ENCODE measurements around the gene TECPR2. TPM values are rescaled to one million over a fixed set of nuclear protein-coding genes. Genes with fewer than 3 reads are reported as not detected.

The TECPR2 gene, protein sequence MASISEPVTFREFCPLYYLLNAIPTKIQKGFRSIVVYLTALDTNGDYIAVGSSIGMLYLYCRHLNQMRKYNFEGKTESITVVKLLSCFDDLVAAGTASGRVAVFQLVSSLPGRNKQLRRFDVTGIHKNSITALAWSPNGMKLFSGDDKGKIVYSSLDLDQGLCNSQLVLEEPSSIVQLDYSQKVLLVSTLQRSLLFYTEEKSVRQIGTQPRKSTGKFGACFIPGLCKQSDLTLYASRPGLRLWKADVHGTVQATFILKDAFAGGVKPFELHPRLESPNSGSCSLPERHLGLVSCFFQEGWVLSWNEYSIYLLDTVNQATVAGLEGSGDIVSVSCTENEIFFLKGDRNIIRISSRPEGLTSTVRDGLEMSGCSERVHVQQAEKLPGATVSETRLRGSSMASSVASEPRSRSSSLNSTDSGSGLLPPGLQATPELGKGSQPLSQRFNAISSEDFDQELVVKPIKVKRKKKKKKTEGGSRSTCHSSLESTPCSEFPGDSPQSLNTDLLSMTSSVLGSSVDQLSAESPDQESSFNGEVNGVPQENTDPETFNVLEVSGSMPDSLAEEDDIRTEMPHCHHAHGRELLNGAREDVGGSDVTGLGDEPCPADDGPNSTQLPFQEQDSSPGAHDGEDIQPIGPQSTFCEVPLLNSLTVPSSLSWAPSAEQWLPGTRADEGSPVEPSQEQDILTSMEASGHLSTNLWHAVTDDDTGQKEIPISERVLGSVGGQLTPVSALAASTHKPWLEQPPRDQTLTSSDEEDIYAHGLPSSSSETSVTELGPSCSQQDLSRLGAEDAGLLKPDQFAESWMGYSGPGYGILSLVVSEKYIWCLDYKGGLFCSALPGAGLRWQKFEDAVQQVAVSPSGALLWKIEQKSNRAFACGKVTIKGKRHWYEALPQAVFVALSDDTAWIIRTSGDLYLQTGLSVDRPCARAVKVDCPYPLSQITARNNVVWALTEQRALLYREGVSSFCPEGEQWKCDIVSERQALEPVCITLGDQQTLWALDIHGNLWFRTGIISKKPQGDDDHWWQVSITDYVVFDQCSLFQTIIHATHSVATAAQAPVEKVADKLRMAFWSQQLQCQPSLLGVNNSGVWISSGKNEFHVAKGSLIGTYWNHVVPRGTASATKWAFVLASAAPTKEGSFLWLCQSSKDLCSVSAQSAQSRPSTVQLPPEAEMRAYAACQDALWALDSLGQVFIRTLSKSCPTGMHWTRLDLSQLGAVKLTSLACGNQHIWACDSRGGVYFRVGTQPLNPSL (N-terminal part only)
- 19.4 TPM for total RNA-seq
- long read RNA-seq, partial matches to known transcripts, result 10 of 10 reads
- long read RNA-seq, other reads (novel, unspliced or antisense), result 0 of 10 reads

DNA sequence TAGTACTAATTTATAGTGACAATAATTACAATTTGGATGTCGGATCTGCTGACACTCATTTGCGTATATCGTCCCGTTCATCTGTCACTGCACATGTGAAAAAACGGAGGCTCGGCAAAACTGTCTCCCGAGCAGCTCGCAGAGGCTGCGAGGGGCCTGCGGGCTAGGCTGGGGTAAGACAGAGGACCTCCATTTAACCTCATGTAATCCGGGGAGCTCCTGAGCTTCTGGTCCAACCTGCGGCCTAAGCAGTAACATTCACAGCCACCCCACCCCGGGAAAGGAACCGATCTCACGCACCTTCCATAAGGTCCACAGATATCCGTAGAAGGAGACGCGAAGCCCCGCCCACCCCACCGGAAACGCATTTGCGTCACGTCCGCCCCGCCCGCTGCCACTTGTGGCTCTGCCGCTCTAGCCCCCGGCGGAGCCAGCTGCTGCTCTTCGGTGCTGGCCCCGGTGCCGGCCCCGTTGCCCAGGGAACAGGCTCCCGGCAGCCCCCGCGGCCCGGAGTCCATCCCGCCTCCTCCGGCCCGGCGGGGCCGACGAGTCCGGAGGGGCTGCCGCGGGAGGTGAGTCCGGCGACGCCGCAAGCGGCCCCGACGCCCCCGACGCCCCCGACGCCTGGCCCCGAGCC is at the start of gene TECPR2, which contains the start of gene CINP:
TSS of gene TECPR2 (plus strand) at position 397 of the 637 bp plus-strand sequence. CDS start 13,781 bp downstream, outside the sequence.
TSS of gene CINP (minus strand) at position 346 of the 637 bp plus-strand sequence. CDS start at position 307, 39 bp downstream.
- intact Hi-C loops (cut with DNase I), result loop anchor here (2.0 to 10.0 kb wide), 2 partner anchors 46 to 232 kb away; partner anchors contain the start of gene RCOR1
- DNase-seq (ENCODE audit: missing footprints), result peak; percentile 98
- peak; percentile 99 for ATAC-seq

DNA sequence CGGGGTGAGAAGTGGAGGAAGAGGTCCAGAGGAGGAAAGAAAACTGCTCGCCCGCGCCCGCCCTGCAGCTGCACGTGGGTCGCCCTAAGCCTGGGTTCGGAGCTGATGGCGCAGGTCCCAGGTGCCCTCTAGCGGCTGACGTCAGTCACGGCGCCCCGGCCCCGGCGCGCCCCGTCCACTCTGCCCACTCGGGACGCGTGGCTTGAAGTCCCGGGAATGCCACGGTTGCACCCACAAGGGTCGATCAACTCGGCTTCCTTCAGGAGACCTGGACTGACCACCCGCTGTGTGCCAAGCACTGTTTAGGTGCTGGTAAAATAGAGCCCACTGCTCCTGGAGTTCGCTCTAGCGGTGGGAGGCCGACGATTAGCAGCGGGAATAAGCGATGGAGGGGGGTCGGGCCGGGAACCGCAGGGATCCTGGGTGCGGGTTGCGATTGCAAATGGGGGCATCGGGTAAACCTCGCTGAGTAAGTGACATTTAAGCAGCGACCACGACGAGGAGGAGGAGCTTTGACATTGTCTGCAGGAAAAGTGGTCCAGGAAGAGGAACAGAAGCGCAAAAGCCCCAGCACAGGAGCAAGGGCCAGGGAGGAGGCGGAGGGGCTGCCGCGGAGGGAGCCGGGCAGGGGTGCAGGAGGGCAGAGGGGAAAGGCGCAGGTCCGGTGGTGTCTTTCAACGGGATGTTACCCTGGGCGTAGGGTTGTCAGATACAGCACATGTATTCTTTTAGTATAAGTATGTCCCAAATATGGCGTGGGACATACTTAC is 48.3 kb upstream of the TECPR2 start:
- peak; percentile 74 for ATAC-seq
- intact Hi-C loops (cut with DNase I), result loop anchor here (1.0 to 10.0 kb wide), 7 partner anchors 79 to 610 kb away; partner anchors contain the start of genes ANKRD9, DYNC1H1 and PPP2R5C

DNA sequence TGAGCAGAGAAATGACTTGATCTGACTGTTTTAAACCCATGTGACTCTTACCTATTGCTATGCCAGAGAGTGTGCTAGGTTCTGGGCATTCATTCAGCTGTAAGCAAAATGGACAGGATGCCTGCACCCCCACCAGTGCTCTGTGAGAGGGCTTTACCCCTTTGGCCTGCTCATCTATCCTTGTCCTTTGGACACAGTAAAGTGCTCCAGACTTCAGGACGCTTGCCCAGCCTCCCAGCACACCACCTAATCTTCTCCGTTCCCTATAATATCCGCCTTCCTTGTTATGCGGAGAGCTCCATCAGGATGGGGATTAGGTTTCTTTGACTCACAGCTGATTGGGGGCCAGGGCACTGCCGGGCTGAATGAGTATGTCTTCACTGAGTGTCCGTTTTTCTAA is 47.6 kb upstream of the TECPR2 start:
- intact Hi-C loops (cut with DNase I), result loop anchor here (5.0 to 10.0 kb wide), 6 partner anchors 98 to 610 kb away; partner anchors contain the start of genes ANKRD9, DYNC1H1 and PPP2R5C
- ATAC-seq, result no peak

More for the DNA sequence above, 48.3 kb upstream of the TECPR2 start:
- DNase-seq (ENCODE audit: missing footprints), result peak; percentile 95

DNA sequence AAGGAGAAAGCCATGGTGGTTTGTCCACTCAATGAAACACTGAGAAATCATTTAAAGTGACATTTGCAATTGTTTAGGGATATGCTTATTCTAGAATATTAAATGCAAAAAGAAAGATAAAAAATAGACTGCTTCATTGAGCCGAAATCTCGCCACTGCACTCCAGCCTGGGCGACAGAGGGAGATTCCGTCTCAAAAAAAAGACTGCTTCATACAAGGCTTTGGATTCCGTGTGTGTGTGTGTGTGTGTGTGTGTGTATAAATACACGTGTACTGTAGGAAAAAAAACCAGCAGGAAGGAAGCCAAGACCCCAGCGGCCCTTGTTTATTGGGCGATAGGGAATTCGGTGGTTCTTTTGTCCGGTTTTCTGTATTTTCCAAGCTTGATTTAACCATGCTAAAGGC is 46.4 kb upstream of the TECPR2 start:
- ATAC-seq (no peak), DNase-seq (ENCODE audit: missing footprints) (no peak)
- intact Hi-C loops (cut with DNase I), result loop anchor here (5.0 to 10.0 kb wide), 6 partner anchors 99 to 612 kb away; partner anchors contain the start of genes ANKRD9, DYNC1H1 and PPP2R5C

More for the DNA sequence above, 47.6 kb upstream of the TECPR2 start:
- DNase-seq (ENCODE audit: missing footprints), result no peak

DNA sequence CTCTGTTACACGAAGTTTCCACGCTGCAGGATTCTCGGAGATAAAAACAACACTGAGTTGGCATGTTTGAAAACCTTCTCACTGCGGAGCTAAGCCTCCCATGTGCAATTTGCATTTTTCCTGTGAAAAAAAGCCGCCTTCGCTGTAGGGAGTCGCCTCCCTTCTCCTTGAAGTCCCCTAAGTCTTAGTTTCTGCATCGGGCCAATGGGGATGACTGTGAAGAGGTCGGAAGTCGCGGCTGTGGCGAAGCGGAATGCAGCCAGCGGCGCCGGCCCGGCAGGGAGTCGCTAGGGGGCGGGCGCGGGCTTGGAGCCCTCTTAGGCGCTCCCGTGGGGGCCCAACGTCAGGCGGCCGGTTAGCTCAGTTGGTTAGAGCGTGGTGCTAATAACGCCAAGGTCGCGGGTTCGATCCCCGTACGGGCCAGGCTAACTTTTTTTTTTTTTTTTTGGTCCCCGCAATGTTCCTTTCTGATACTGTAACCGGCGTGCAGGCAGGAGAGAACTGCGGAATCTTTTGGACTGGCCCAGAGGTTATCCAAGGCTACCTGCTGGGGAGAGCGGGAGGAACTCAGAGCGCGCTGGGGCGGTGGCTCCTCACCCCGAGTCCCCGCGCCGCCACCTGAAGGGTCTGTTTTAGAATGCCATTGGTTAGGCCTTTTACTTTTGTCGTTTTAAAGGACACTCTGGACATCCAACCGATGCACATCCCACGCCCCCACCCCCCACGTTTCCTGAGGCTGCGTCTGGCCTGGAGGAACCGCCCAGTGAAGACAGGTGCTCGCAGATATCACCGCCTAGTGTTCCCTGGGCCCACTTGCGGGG is 45.8 kb upstream of the TECPR2 start:
- DNase-seq (ENCODE audit: missing footprints), result peak; percentile 96
- peak; percentile 85 for ATAC-seq
- intact Hi-C loops (cut with DNase I), result loop anchor here (1.0 to 10.0 kb wide), 7 partner anchors 100 to 612 kb away; partner anchors contain the start of genes ANKRD9, DYNC1H1, HSP90AA1 and PPP2R5C

DNA sequence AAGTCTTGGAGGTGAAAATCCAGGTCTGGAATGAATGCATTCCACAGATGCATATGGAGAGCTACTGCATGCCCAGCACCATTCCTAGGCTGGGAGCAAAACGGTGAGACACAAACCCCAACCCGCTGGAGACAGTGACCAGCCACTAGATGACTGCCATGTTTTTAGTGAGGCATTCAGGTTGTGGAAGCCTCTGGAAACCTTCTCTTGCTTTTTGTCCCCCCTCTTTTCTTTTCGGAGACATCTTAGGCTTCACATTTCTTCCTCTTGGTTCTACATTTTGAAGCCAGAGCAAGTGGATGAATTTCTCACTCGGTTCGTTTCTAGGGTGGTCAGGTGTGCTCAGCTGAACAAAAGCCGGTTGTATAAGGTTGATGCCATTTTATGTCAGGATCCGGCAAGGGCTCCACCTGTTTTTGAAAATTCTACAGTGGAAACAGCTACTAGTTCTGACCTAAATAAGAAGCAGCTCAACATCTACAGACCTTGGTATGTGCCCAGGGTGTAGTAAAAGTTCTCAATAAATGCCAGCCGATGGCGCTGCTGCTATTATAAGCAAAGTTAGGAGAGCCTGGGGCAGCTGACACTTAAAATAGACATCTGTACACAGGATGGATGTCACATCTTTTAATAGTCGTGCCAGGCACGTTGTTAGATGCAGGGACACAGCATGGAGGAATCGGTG is 45.0 kb upstream of the TECPR2 start:
- intact Hi-C loops (cut with DNase I), result loop anchor here (1.0 to 10.0 kb wide), 7 partner anchors 100 to 613 kb away; partner anchors contain the start of genes ANKRD9, DYNC1H1, HSP90AA1 and PPP2R5C
- no peak for DNase-seq (ENCODE audit: missing footprints)
- peak; percentile 49 for ATAC-seq

DNA sequence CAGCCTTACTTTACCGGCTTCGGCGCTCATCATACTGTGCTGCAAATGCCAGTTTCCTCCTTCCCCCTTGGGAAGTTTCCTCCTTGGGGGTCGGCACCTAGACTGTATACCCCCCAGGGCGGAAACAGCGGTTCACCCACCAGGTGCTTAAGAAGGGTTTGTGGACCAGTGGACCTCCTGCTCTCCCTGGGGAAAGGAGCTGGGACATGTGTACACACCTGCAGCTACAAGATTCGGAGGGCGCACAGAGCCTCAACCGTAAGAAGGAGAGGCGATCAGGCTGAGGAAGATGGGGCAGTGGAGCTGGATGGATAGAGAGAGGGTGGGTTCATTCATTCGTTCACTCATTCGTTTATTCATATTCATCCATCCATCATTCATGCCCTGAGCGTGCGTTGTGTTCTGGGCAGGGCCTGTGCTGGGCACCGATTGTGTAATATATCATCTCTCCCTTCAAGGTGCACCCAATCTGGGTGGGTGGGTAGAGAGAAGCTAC is 43.9 kb upstream of the TECPR2 start:
- ATAC-seq, result no peak
- no peak for DNase-seq (ENCODE audit: missing footprints)
- intact Hi-C loops (cut with DNase I), result loop anchor here (5.0 to 10.0 kb wide), 6 partner anchors 102 to 614 kb away; partner anchors contain the start of genes ANKRD9, DYNC1H1 and PPP2R5C

DNA sequence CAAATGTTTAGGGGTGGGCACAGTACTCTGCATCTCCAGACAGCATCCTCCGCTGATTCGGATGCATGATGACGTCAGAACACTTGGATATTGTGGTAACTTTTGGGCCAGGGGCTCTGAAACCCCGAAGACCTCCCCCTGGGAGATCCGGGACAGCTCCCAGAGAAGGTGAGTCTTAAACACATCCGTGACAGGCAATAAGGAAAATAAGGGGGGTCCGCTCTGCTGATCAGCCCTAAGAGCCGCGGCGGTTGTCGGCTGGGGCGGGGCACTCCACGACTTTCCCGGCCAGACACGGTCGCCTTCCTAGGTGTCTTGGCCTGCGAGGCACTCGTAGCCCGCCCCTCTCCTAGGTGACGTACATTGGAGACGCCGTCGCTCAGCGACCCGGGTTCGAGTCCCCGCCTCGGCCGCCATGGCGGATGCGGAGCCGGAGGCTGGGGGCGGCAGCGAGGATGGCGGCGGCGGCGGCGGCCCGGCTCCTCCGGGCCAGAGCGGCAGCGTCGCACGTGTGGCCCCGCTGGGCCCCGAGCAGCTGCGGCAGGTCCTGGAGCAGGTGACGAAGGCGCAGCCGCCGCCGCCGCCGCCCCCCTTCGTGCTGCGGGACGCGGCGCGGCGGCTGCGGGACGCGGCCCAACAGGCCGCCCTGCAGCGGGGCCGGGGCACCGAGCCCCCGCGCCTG is 43.2 kb upstream of the TECPR2 start, which contains the start of gene ZNF839:
TSS of gene ZNF839 (plus strand) at position 396 of the 682 bp plus-strand sequence. CDS start at position 416, 20 bp downstream.
- peak; percentile 96 for DNase-seq (ENCODE audit: missing footprints)
- ATAC-seq, result peak; percentile 76
- intact Hi-C loops (cut with DNase I), result loop anchor here (5.0 to 10.0 kb wide), 6 partner anchors 102 to 615 kb away; partner anchors contain the start of genes ANKRD9, DYNC1H1 and PPP2R5C

DNA sequence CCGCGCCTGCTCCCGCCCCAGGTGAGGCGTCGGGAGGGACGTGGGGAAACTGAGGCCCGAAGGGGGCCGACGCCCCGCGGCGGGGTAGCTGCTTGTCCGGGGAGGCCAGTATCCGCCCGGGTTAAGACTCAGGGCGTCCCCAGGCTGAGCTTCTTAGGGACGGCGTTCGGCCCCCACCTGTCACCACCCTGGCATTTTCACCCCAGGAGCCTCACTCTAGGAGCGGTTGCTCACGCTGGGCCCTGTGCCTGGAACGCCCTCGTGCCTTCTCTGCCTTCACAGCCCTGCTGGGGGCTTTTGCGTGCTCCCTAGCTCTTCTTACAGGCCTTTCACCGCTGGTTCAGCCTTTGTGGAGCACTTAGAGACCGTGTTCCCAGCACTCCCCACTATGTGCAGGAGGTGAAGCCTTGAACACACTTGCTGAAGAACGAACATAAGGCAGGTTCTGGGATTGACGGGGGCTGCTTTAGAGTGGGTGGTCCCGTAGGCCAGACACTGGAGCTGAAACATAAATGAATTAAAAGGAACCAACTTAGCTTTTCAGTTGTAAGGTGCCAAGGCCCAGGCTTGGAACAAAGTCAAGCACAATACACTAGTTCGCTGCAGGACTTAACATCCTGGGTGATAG is 42.6 kb upstream of the TECPR2 start:
- DNase-seq (ENCODE audit: missing footprints) (peak; percentile 76), ATAC-seq (no peak)
- intact Hi-C loops (cut with DNase I), result no loop called here

DNA sequence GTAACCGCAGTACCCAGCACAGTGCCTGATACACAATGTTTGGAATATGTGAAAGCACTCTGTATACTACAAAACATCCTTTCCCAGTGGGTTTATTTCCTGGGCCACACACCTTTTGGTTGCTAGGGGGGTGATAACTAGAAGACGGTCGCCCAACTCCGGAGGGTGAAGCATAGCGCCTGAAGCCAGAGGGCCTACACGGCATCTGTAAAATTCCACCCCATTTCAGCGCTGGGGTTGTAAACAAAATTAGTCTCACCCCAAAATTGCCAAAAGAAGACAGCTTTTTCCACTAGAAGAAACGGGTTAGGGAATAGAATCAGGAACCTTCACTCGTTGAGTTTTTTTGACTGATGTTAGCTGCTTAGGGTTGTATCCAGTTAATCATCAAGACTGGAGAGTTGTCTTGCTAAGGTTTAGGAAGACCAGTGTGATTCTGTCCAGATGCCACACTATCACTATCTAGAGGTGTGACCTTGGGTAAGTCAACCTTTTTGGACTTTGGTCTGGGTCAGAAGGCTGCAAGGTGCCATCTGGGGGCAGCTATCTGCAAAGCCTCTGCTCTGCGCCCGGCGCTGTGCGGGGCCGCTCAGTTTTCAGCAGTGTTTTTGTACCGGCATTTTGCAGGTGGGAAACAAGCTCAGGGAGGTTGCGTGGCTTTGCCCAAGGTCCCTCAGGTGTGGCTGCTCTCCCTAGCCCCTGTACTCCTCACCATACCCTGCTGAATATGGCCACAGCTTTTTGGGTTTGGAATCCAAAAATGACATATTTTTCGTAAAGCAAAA is 41.9 kb upstream of the TECPR2 start:
- intact Hi-C loops (cut with DNase I), result no loop called here
- DNase-seq (ENCODE audit: missing footprints), result no peak
- no peak for ATAC-seq

DNA sequence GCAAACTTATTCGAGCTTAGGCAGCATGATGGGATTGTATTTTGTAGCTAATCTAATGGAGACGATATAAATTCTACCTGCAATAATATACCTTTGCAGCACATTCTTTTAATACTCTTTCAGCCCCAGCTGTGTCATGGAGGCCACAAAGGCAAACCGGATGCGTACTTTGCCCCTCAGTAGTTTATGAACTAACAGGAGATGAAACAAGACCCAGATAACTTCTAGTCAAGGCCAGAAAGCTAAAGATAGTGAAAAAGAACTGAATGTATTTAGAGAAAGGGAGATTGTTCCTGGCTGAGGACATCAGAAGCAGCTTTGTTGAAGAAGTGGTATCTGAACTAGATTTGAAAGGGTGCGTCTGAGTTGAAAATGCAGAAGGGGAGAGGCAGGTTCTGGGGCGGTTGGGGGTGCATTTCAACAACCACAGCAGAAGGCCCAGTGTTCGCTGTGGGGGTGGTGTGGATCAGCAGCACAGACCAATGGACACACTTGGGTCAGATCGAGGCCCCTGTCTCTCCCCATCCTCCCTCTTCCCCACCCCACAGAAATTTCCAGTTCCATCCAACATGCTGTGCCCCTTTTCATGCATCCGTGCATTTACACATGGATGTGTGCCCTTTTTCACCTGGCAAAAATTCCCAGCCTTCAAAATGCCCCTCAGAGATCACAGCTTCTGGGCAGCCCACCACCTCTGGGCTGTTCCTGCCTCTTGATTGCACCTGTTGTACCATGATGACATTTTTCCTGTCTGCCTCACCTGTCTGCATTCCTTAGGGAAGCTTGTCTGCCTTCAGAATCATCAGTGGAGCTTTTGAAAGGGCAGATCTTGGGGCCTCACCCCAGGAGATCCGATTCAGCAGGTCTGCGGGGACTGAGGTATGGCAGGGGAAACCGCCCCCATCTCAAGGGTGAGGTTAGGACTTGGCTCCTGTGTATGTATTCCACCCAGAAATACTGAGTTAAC is 41.0 kb upstream of the TECPR2 start:
- intact Hi-C loops (cut with DNase I), result no loop called here
- ATAC-seq (no peak), DNase-seq (ENCODE audit: missing footprints) (no peak)

DNA sequence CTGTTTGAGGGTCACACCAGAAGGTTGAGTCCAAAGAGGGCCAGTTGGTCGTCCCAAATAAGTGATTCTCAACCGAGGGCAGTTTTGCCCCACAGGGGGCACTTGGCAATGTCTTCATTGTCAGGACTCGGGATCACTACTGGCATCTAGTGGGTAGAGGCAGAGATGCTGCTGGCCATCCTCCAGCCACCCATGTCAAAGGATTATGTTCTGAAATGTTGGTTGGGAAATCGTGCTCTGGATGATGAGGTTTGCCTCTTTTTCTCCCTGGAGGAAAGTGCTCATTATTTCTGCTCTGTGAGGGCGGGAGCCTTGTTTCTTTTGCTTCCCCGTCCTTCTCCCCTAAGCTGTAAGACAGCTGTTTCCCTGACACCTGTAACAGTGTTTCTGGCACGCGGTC is 39.6 kb upstream of the TECPR2 start:
- no peak for ATAC-seq
- intact Hi-C loops (cut with DNase I), result no loop called here
- peak; percentile 74 for DNase-seq (ENCODE audit: missing footprints)

Measured in Right ventricle myocardium inferior (tissue), 1 donor.